ENCODE data around the gene TNK2. TPM values are rescaled to one million over a fixed set of nuclear protein-coding genes. Genes with fewer than 3 reads are reported as not detected.

The TNK2 gene
- total RNA-seq, 2 experiments from 2014 or later: 43.6 to 92.1 TPM

- intact Hi-C loops (cut with micrococcal nuclease; ENCODE audit: unreplicated experiment): no loop called here
- no peak overlapping the region for H2AFZ ChIP-seq (ENCODE audit: low read length)
- POLR2A ChIA-PET: no interaction called here
- peaks cover 3% of the 10 kb centered on the region; the same call in 1 of the 2 replicates for H3K79me2 ChIP-seq (ENCODE audit: insufficient read depth, low read depth, low read length)
- BruUV-seq (replicated peaks): no TSS peak
- no peak overlapping the region for H3K4me2 ChIP-seq (ENCODE audit: low read length)
- H3K9me3 ChIP-seq (ENCODE audit: low read length): no peaks in the 10 kb centered on the region
- H3K4me3 ChIP-seq (ENCODE audit: low read depth, low read length, poor library complexity, severe bottlenecking): no peak overlapping the region
- H4K20me1 ChIP-seq (ENCODE audit: insufficient read depth, low read length): no peaks in the 10 kb centered on the region
- no peaks in the 10 kb centered on the region for H3K36me3 ChIP-seq (ENCODE audit: insufficient read depth, low read length)
- CTCF ChIA-PET (ENCODE audit: unreplicated experiment): no interaction called here
- H3K27ac ChIP-seq (ENCODE audit: low read depth, low read length, poor library complexity, severe bottlenecking): no peak overlapping the region
- TF ChIP-seq EZH2phosphoT487 (IDR thresholded peaks at IDR 0.05; ENCODE audit: borderline replicate concordance, low read depth, low read length) (no peak), CTCF (conservative IDR thresholded peaks at IDR 0.05; ENCODE audit: low read length) (no peak)
- peaks cover 61% of the 10 kb centered on the region for H3K4me1 ChIP-seq (ENCODE audit: insufficient read depth, low read length, poor library complexity, severe bottlenecking)
- no peak for DNase-seq (ENCODE audit: low spot score)
- H3K9me2 ChIP-seq (ENCODE audit: insufficient read depth, low read length): no peaks in the 10 kb centered on the region
Observed at GRCh38 chr3:195897853-195898415, 10.4 kb downstream of the TNK2 start.

- Histone ChIP-seq H3K4me1 (ENCODE audit: insufficient read depth, low read length, poor library complexity, severe bottlenecking) (peaks cover 63% of the 10 kb centered on the region), H3K27ac (ENCODE audit: low read depth, low read length, poor library complexity, severe bottlenecking) (no peak overlapping the region), H3K79me2 (ENCODE audit: insufficient read depth, low read depth, low read length) (no peaks in the 10 kb centered on the region; the same call in 1 of the 2 replicates), H3K9me3 (ENCODE audit: low read length) (no peaks in the 10 kb centered on the region), H3K36me3 (ENCODE audit: insufficient read depth, low read length) (no peaks in the 10 kb centered on the region), H3K4me3 (ENCODE audit: low read depth, low read length, poor library complexity, severe bottlenecking) (no peak overlapping the region), H3K4me2 (ENCODE audit: low read length) (peak overlapping the region; percentile 86), H3K9me2 (ENCODE audit: insufficient read depth, low read length) (no peaks in the 10 kb centered on the region), H4K20me1 (ENCODE audit: insufficient read depth, low read length) (no peaks in the 10 kb centered on the region), H2AFZ (ENCODE audit: low read length) (no peak overlapping the region)
- intact Hi-C loops (cut with micrococcal nuclease; ENCODE audit: unreplicated experiment): no loop called here
- DNase-seq (ENCODE audit: low spot score): no peak
- ChIA-PET CTCF (ENCODE audit: unreplicated experiment) (no interaction called here), POLR2A (interaction anchor here (0.7 to 4.7 kb wide), 3 partner anchors 10 to 168 kb away, joined by 3 to 38 read pairs (median 3); partner anchors contain the start of gene TNK2)
- TF ChIP-seq EZH2phosphoT487 (IDR thresholded peaks at IDR 0.05; ENCODE audit: borderline replicate concordance, low read depth, low read length) (no peak), CTCF (conservative IDR thresholded peaks at IDR 0.05; ENCODE audit: low read length) (no peak)
- BruUV-seq (replicated peaks): no TSS peak
Observed at GRCh38 chr3:195897081-195897852, 11.1 kb downstream of the TNK2 start.

All from OCI-LY7 (cell line).